Activated CD4-positive, CD25-positive, alpha-beta regulatory T cell treated with anti-CD3 and anti-CD28 coated beads, Interleukin-2, amount 50 U/mL, for 72 hours (primary cell): ENCODE results near the gene TPSB2.
"Not testable (repeated sequence)": the region's sequence is repeated elsewhere in the genome, so short reads cannot be mapped to it uniquely, and the experiment has no call there.

ENCODE experiments used
- DNase-seq: peaks from one replicate; pipeline ENCODE4 v3.0.0; 2021

The TPSB2 gene

GRCh38 chr16:1199347-1200013, 30.5 kb downstream of the TPSB2 start:
- no peak for DNase-seq

DNA sequence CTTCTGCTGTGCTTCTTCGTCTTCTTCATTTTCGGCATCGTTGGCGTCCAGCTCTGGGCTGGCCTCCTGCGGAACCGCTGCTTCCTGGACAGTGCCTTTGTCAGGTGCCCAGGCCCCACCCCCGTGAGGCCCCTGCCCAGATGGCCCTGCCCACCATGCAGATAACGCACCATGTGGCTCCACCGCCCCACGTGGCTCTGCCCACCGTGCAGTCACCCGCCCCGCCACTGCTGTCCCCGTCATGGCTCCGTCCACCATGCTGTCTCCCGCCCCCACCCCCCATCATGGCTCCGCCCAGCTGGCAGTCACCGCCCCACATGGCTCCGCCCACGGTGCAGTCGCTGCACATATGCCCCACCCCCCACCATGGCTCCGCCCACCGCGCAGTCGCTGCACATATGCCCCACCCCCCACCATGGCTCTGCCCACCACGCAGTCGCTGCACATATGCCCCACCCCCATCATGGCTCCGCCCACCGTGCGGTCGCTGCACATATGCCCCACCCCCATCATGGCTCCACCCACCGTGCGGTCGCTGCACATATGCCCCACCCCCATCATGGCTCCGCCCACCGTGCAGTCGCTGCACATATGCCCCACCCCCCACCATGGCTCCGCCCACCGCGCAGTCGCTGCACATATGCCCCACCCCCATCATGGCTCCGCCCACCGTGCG, 31.2 kb downstream of the TPSB2 start:
- not testable (repeated sequence) for DNase-seq

- DNase-seq, result no peak
These were observed 31.8 kb downstream of the TPSB2 start for GRCh38 chr16:1198194-1198593.

DNA sequence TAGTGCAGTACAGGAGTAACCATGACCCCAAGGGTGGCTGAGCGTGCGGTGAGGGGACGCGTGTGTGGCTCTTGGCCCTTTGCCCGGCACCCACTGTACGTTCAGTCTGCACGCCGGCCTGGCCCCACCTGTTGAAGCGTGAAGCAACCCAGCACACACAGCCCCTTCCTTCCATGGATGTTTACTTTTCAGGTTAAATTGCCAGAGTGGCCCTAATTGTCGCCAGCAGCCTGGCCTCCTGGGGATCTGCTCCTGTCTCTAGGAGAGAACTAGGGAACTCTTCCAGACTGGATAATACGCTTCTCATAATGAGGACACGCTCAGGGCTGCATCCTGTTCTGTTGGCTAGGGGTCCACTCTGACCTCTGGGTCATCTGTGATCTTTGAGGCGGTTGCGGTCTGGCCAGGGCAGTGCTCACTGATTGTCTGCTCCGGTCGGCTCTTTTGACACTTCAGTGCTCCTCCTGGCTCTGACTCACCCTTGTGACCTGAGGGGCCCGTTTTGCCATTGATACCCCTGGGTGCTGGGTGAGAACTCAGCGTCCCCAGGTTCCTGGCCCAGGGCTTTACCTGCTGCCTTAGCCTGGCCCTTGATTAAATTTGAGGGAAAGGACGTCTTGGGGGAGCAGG, 32.6 kb downstream of the TPSB2 start:
- no peak for DNase-seq

- DNase-seq, result no peak
These were observed 33.5 kb downstream of the TPSB2 start for GRCh38 chr16:1196494-1196893.

DNA sequence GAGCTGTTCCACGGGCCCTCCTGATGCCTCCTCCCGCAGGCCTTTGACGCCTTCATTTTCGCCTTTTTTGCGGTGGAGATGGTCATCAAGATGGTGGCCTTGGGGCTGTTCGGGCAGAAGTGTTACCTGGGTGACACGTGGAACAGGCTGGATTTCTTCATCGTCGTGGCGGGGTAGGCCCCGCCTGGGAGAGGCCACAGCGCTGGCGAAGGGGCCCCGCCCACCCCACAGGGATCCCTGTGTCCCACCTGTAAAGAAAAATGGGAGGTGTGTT, 34.7 kb downstream of the TPSB2 start:
- DNase-seq, result no peak

- DNase-seq, result peak; percentile 39
These were observed 35.2 kb downstream of the TPSB2 start for GRCh38 chr16:1194665-1195392.

DNA sequence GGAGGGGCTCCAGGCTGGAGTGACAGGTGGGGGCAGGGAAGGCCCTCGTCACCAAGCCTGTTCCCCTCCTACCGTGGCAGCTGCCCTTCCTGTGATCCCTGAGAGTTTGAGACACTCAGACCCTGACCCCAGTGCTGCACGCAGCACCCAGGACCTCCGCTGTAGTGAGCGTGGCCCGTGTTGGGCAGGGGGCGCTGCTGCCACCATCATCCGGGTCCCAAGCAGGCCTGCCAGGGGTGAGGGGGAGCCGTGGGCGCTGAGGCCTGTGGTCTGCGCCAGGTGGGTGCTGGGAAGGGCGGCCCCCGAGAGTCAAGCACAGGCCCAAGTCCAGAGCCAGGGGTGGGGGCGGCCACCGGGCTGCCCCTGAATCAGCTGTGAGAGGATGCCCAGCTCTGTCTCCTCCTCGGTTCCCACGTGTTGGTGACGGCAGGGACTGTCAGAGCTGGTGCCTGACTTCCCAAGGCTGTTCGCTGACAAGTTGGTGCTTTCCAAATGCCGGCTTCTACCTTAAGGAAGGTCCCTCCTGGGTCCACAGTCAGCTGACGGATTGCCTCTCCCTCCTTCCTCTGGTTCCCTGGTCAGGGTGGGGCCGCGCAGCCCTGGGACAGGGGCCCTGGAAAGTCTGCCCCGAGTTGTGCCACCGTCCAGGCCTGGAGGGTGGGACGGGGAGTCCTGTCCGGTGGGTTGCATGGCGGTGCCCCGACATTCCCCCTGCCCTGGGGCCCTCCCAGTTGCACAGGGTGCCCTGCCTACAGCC, 36.0 kb downstream of the TPSB2 start:
- no peak for DNase-seq

- no peak for DNase-seq
These were observed 36.7 kb downstream of the TPSB2 start for GRCh38 chr16:1193143-1193824.

GRCh38 chr16:1192384-1193073, 37.5 kb downstream of the TPSB2 start:
- no peak for DNase-seq

- DNase-seq, result not testable (repeated sequence)
These were observed 39.2 kb downstream of the TPSB2 start for GRCh38 chr16:1190789-1191188.

DNA sequence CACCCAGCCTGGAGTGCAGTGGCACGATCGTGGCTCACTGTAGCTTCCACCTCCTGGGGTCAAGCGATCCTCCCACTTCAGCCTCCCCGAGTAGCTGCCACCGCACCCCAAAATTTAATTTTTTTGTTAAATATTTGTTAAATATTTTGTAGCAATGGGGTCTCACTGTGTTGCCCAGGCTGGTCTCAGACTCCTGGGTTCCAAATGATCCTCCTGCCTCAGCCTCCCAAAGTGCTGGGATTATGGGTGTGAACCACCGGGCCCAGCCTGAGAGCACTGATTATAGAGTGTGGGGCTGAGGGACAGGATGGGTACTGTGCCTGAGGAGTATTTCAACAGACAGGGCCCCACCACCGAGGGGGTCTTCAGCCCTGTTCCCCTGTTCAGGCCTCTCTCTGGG, 40.5 kb downstream of the TPSB2 start:
- no peak for DNase-seq

DNA sequence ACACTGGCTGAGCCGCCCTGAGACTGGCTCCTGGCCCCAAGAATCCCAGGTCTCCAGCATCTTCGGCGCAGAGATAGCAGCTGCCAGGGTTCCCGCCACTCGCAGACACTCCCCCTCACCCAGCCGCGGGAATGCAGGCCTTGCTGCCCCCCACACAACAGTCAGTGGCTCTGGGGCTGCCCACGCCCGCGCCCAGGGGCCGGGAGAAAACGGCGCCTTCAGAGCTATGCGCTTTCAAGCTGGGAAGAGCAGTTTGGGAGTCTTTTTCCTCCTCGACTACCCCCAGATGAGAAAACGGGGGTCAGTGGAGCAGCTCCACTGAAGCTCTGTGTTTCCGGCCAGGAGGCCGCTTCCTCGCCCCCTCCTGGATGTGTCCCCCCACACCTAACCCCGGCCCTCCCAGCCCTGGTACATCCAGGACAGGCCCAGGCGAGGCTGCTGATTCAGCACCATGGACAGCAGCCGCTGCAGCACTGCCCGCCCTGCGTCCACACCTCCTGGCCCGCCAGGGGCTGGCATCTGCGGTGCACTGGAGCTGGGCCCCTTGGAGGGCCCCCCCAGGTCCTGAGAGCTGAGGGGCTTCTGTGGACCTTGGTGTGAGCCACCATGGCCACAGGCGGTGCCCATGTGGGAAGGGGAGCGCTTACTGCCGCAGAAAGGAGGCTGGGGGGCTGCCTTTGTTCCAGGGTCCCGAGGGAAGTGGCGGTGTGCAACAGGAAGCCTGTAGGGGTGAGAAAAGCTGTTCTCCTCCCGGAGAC, 41.4 kb downstream of the TPSB2 start:
- peak; percentile 60 for DNase-seq

GRCh38 chr16:1185460-1186207, 44.4 kb downstream of the TPSB2 start:
- not testable (repeated sequence) for DNase-seq

DNA sequence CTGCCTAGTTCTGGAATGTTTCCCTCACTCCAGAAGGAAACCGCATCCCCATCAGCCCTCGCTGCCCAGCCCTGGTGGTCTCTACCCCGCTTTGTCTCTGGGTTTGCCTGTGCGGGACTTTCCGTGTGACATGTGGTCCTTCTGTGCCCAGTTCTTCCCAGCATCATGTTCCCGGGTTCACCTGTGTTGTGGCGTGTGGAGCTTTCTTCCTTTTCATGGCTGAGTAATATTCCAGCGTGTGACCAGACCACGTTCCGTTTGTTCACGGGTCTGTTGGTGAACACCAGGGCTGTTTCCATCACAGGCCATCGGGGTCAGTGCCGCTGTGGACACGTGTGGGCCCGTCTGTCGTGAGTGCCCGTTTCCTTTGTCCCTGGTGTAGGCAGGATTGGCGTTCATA, 45.0 kb downstream of the TPSB2 start:
- no peak for DNase-seq

DNA sequence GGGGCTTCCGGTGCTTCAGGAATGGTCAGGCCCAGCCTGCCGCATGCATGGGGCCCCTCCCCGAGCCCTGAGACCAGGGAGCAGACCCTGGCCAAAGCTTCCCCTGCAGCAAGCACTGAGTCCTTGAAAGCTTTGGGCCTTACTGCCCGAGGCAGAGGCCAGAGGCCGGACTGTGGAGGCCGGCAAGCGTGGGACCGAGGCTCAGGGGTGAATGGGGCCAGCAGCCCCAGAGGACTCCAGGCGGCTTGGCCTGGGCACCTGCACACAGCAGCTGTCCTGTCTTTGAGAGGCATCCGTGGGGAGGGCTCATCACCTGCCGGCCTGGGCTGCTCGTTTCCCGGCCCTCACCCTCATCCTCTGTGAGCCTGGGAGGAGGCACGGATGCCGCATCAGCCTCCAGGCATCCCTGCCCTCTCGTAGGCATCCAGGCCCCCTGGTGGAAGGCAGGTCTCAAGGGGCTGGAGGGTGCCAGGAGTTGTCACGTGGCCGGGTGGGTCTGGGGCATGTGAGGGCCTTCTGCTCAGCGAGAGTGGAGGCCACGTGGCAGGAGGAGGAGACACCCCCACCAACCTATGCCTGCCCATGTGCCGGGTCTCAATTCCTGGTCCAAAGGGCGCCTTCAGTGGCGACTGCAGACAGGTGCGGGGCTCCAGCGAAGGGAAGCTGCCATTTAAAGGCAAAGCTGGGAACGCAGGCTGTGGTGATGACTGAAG, 45.7 kb downstream of the TPSB2 start:
- DNase-seq, result no peak

GRCh38 chr16:1182950-1183907, 46.8 kb downstream of the TPSB2 start:
- no peak for DNase-seq

DNA sequence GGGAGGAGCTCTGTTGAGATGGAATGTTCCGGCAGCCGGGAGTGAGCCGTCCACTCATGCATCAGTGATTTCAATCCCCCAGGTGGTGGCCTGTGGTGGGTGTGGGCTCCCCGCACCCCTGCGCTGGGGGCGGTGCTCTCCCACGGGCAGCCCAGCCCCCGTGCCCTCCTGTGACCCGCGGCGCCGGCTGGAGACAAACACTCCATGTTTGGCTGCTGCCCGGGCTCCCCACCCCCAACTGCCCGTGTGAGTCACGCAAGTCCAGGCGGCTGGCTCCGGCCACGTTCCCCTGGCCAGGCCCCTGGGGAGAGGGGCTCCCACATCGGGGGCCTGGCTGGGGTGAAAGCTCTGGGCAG, 47.7 kb downstream of the TPSB2 start:
- DNase-seq, result no peak
